ENCODE measurements around the gene RTEL1.
"Not testable (repeated sequence)": the region's sequence is repeated elsewhere in the genome, so short reads cannot be mapped to it uniquely, and the experiment has no call there.

DNA sequence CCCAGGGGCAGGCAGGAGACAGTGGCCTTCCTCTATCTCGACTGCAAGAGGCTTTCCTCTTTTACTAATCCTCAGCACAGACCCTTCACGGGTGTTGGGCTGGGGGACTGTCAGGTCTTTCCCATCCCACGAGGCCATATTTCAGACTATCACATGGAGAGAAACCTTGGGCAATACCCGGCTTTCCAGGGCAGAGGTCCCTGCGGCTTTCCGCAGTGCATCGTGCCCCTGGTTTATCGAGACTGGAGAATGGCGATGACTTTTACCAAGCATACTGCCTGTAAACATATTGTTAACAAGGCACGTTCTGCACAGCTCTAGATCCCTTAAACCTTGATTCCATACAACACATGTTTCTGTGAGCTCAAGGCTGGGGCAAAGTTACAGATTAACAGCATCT lies 2.1 kb downstream of the RTEL1 start:
- TF ChIP-seq, protein P1, sequence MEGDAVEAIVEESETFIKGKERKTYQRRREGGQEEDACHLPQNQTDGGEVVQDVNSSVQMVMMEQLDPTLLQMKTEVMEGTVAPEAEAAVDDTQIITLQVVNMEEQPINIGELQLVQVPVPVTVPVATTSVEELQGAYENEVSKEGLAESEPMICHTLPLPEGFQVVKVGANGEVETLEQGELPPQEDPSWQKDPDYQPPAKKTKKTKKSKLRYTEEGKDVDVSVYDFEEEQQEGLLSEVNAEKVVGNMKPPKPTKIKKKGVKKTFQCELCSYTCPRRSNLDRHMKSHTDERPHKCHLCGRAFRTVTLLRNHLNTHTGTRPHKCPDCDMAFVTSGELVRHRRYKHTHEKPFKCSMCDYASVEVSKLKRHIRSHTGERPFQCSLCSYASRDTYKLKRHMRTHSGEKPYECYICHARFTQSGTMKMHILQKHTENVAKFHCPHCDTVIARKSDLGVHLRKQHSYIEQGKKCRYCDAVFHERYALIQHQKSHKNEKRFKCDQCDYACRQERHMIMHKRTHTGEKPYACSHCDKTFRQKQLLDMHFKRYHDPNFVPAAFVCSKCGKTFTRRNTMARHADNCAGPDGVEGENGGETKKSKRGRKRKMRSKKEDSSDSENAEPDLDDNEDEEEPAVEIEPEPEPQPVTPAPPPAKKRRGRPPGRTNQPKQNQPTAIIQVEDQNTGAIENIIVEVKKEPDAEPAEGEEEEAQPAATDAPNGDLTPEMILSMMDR (IDR thresholded peaks at IDR 0.05; ENCODE audit: low read length): not testable (repeated sequence)
- not testable (repeated sequence) for TF ChIP-seq EZH2 (IDR thresholded peaks at IDR 0.05; ENCODE audit: borderline replicate concordance, low read length)
